GM20000 (cell line): ENCODE measurements around the gene GAREM1.

Experiments
- DNase-seq: peaks from one replicate; pipeline ENCODE4 v3.0.0; 2012; ENCODE audit warnings: low spot score
- TF ChIP-seq, protein P1 (sequence below): IDR thresholded peaks from 2 replicates; pipeline ENCODE4 v1.5.1; 2012; ENCODE audit warnings: mild to moderate bottlenecking, control low read depth; ENCODE audit errors: extremely low read depth, missing control alignments

Gene GAREM1

DNA sequence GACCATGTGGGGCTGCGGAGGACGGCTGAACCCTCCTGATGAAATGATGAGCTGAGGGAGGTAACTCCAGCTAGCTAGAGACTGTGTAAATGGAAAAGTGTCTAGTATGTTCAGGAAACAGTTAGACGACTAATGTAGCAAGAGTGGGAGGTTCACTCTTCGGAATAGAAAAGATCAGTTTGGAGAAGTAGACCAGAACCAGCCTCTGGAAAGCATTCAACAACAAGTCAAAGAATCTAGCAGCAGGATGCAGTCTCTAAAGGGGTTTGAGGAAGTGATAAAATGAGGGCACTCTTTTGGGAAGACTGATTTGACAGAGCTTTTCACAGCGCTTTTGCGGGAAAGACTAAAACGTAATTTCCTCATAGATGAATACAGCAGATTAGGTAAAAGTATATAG, 79.6 kb downstream of the GAREM1 start:
- DNase-seq = no peak
- TF ChIP-seq, protein P1, sequence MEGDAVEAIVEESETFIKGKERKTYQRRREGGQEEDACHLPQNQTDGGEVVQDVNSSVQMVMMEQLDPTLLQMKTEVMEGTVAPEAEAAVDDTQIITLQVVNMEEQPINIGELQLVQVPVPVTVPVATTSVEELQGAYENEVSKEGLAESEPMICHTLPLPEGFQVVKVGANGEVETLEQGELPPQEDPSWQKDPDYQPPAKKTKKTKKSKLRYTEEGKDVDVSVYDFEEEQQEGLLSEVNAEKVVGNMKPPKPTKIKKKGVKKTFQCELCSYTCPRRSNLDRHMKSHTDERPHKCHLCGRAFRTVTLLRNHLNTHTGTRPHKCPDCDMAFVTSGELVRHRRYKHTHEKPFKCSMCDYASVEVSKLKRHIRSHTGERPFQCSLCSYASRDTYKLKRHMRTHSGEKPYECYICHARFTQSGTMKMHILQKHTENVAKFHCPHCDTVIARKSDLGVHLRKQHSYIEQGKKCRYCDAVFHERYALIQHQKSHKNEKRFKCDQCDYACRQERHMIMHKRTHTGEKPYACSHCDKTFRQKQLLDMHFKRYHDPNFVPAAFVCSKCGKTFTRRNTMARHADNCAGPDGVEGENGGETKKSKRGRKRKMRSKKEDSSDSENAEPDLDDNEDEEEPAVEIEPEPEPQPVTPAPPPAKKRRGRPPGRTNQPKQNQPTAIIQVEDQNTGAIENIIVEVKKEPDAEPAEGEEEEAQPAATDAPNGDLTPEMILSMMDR = no peak

DNA sequence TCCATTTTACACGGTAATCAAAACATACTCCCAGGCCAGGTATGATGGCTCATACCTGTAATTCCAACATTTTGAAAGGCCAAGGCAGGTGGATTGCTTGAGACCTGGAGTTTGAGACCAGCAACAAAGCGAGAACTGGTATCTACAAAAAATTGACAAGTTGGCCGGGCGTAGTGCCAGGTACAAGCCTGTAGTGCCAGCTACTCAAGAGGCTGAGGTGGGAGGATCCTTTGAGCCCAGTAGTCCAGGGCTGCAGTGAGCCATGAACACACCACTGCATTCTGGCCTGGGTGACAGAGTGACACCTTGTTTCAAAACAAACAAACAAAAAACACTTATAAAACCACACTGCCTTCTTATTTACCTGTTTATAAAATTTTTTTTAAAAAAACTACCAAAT, 80.8 kb downstream of the GAREM1 start:
- TF ChIP-seq, protein P1 = no peak
- no peak for DNase-seq

DNA sequence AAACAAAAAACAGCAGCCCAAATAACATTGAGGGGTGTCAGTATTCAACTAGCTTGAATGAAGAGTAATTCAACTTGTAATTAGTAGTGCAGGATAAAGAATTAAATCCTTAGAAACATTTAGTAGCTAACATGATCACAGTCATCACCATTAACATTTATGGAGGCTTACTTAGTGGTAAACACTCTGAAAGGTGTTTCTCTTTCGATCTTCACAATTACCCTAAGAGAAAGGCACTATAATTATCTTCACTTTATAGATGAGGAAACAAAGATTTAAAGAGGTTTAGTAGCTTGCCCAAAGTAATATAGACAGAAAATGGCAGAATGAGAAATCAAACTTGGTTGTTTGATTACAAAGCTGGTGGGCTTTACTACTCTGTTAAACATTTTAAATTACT, 81.5 kb downstream of the GAREM1 start:
- TF ChIP-seq, protein P1 = no peak
- DNase-seq = no peak

DNA sequence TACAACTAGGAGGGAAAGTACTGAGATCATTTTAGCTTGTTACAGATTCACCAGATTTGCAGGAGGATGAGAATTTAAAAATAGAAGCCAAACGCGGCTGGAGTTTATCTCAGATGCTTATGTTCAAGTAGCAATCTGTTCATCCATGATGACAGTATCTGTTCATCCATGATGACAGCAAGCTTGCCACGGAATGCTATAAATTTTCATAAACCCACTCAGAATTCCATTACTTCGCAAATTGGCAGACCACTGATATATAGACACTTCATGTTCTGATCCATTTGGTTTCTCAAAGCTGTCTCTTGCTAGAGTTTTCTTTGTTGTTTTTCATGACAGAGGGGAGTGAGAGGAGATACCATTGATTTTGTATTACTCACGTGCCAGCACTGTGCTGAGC, 84.2 kb downstream of the GAREM1 start:
- TF ChIP-seq, protein P1 = no peak

DNA sequence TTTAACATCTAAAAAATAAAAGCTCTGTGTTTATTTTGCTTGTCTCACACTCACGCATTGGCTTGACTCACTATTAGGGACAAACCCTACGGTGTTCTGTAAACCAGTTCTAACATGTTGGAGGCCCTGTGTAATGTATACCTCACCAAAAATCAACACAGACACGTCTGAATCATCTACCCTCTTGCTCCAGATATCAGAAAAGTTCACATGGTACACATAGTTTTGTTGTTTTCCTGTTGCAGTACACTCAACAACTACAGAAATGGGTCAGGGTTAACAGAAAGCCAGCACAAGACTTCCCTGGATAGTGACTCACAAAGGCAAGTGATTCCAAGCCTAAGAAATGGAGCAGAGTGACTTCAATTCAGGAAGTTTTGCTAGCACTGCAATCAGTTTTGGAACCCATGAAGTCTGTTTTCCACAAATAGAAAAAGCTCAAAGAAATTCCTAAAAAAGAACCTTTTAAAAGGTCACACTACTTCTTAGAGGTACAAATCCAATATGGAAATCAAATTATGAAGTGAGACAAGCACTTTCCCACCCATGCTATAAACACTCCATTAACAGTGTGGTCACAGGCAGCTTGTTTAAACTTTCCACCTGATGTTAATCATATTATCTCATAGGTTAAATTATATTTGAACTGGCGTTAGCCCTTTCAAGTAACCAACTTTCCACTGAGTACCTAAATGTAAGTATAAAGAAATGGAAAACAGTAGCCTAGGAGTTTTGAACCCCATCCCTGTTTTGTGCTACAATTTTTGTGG, 87.4 kb downstream of the GAREM1 start:
- no peak for DNase-seq
- TF ChIP-seq, protein P1 = no peak

More for the DNA sequence above, 84.2 kb downstream of the GAREM1 start:
- DNase-seq = no peak

DNA sequence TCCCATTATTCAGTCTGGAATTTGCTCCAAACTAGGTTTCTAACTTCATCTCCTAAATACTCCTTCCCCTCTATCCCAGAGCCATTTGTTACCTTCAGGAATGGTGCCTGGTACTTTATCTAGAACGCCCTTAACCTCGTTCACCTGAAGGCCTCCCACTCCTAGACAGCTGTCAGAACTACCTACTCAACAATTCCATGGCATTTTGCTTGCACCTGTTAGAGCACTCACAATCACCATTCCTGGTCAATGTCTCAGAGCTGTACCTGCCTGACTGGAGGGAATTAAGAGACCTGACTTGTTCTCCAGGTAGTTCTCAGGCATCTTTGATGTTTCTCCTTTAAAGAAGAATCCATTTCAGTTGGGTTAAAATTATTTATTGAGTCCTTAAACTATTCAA, 88.9 kb downstream of the GAREM1 start:
- TF ChIP-seq, protein P1 = no peak
- no peak for DNase-seq

DNA sequence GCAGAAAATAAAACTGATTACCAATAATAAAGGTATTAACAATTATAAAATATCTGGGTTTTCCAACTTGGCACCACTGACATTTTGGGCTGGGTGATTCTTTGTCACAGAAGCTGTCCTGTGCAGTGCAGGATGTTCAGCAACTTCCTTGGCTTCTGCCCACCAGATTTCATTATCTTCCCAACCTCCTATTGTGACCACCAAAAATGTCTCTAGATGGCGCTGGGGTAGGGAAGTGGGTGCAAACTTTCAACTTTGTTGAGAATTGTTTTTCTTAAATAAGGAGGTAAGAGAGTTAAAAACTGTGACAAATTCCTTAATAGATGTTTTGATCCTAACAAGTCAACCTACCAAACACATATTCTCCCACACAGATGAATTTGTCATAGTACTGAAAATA, 90.1 kb downstream of the GAREM1 start:
- TF ChIP-seq, protein P1 = no peak
- DNase-seq = no peak
